GM19239 (cell line): ENCODE data around the gene PRCD.
"Not testable (repeated sequence)": the region's sequence is repeated elsewhere in the genome, so short reads cannot be mapped to it uniquely, and the experiment has no call there.

Source experiments
- DNase-seq: peaks from one replicate; pipeline ENCODE4 v3.0.0; 2011; ENCODE audit warnings: low spot score; ENCODE audit not compliant: insufficient read length
- FAIRE-seq: peaks from 2 replicates; lab custom pipeline; 2011; peaks lifted over from hg19 to GRCh38; lab: Jason Lieb, UNC

Gene PRCD

DNA sequence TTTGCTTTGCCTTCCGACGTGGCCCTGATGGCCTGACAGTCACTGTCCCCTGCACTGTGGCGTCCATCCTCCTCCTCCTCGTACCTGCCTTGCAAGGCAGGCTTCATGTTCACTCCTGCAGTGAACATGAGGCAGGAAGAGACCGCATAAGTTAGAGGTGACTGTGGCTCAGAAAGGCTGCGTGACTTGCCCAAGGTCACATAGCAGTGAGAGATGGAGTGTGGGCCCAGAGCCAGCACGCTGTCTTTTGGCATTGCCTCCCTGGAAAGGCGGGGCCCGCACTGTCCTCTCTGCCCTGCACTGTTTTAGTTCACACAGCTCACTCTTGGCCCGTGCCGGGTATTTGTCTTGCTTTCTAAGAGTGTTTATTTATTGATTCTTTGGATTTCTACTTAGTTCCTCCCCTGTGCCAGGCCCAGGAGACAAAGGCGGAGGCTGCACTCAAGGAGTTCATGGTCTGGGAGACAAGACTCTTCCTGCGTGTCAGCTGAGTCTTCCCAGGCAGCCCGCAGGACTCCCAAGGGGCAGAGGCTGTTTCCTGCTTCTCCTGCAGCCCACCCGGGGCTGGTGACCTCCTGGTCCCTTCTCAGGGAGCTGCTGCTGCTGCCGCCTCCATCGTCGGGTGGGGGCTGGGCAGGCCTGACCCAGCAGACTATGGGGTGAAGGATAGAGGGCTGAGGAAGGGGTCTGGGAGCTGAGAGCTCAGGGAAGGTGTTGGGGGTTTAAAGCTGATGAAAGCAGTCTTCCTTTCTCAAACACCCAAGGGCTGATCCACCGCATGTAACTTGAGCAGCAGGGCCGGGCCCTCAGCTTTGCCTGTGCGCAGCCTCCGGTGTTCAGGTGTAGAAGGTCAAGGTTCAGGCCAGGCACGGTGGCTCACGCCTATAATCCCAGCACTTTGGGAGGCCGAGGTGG is 15.0 kb upstream of the PRCD start:
- FAIRE-seq: no peak
- no peak for DNase-seq

DNA sequence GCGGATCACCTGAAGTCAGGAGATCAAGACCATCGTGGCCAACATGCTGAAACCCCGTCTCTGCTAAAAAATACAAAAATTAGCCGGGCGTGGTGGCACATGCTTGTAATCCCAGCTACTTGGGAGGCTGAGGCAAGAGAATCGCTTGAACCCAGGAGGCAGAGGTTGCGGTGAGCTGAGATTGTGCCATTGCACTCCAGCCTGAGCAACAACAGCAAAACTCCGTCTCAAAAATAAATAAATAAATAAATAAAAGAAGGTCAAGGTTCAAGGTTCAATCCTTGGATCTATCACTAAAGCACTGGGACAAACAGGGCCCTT is 14.4 kb upstream of the PRCD start:
- not testable (repeated sequence) for DNase-seq, FAIRE-seq

DNA sequence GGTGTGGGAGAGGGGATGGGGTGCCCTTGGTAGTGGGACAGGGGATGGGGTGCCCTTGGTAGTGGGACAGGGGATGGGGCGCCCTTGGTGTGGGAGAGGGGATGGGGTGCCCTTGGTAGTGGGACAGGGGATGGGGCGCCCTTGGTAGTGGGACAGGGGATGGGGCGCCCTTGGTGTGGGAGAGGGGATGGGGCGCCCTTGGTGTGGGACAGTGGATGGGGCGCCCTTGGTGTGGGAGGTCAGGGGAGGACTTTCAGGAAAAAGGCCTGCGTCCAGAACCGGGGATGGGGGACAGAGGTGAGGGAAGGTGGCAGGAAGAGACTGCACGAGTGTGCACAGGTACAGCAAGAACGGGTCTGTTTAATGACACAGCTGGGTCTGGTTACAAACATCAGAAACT is 12.8 kb upstream of the PRCD start:
- FAIRE-seq, DNase-seq: not testable (repeated sequence)

DNA sequence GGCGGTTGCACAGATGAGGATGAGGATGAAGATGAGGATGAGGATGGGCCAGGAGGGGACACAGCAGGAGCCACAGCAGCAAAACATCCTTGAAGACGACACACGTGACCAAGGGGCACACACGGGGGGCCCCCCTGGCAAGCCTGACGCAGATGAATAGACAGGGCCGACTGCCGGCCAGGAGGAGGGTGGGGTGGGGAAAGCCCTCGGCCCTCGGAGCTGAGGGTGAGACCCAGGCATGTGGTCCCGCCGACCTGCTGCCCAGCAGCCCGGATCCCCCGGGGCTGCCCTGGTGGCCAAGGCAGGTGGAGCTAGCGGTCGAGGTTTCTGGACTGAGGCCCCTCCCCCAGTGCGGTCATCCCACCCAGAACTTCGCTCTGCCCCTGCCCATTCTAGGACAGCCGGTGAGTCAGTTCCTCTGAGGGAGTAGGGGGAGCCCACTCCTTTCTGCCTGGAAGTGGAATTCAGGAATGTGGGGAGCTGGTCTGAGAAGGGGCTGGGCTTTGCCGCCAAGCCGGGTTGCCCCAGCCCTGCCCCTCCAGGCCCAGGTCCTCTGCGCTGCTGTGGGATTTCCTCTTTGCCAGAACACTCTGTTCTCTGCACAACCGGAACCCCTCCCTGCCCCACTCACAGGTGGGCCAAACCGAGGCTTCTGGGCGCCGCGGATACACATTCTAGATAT is 12.3 kb upstream of the PRCD start:
- FAIRE-seq: no peak
- DNase-seq: no peak

DNA sequence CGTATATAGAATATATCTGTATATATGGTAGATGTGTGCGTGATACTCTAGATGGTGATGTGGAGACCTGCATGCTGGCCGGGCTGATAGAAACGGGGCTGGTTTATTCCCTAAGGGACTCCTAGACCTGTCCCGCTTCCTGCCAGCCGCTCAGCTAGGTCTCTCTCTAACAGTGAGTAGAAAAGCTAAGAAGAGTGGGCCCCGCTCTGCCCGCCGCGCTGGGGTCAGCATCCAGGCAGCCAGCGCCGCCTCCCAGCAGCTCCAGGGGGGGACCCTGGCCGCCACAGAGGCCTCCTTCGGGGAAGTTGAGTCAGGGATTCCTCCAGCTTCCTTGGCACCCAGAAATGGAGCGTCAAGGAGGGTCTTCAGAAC is 11.7 kb upstream of the PRCD start:
- DNase-seq (no peak), FAIRE-seq (peak; percentile 47)

DNA sequence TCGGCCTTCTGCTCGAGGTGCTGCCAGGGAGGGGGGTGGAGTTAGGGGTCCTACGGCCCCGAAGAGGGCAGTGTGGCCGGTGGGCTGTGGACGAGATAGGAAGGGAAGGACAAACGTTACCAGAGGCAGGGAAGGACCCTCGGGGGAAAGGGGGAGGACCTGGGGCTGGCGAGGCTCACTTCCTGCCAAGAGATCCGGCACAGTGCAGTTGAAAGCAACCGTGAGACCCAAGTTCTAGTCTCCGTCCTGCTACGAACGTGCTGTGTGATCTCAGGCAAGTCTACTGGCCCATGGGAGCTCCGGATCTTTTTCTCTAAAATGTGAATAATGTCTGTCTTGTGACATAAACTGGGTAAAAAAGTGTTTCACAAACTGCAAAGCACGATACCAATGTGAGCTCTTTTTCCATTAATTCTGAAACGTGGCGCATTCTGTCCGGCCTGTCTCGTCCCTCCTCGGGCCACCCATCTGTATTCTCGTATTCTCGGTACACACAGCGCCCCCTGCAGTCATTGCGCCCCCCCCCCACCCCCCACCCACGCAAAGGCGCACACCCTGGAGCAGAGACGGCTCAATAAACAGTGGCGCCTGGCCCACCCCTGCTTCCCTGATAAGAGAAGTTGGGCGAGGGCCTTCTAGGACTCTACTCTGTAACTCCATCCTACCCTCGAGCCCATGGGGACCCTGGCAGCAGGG is 11.2 kb upstream of the PRCD start:
- DNase-seq (no peak), FAIRE-seq (no peak)

DNA sequence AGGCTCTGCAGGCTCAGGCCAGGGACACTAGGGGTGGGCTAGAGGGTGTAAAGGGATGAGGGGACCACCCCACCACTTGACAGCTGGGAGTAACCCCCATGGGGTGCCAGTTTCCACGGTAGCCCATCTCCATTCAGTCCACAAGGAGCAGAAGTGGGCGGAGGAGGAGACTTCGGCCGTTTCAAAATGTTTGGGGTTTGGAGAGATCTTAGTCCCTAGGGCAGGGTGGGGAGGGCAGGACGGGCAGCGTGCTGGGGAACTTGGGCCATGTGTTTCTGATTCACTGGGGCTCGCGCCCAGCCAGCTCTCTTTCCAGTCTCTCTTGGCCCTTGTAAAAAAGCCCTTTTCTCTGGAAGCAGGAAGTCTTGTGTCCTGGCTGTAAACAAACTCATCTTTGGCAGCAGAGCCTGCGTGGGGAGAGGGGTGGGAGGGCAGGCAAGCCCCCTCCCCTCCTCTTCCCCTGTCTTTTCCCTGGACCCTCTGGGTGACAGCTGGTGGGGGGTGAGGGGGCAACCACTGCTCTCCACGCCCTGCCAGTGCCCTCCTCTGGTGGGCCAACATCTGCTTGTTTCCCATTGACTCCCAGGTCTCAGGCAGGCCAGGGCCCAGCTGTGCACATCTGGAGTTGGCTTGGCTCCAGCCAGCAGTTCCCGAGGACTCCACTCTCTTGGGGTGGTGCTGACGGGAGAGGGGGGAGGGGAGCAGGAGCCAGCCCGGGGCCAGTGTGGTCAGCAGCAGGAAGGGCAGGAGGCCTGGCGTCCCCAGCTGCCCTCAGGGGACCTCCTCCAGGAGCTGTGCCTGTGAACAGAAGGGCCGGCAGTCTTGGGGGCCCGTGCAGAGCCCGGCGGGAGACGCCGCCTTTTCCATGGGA is 10.4 kb upstream of the PRCD start:
- DNase-seq: no peak
- FAIRE-seq: no peak

DNA sequence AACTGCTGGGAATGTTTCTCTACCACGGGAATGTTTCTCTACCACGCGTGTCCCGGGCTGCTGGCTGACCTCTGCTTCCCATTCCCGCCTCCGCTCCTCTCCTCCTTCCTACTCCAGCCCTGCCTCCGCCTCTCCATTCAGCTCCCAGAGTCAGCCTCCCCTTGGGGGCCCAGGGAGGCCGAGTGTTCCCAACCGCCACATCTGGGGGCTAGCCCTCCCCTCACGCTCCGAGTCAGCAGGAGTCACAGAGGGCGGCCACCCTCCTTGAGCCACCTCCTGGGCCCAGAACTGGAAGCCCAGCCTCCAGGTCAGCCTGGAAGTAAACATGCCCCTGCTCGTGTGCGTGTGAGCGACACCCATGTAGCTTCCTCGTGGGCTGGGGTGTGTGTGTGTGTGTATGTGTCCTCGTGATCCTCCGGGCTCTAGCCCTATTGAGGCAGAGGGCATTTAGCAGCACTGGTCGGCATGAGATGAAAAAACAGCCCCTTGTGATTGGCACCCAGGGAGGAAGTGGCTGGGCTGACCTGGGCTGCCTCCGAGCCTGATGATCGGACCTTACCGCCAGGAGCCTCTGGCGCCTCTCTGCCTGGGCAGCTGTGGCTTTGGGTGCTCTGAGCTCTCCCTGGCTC is 9.6 kb upstream of the PRCD start:
- FAIRE-seq (no peak), DNase-seq (no peak)

DNA sequence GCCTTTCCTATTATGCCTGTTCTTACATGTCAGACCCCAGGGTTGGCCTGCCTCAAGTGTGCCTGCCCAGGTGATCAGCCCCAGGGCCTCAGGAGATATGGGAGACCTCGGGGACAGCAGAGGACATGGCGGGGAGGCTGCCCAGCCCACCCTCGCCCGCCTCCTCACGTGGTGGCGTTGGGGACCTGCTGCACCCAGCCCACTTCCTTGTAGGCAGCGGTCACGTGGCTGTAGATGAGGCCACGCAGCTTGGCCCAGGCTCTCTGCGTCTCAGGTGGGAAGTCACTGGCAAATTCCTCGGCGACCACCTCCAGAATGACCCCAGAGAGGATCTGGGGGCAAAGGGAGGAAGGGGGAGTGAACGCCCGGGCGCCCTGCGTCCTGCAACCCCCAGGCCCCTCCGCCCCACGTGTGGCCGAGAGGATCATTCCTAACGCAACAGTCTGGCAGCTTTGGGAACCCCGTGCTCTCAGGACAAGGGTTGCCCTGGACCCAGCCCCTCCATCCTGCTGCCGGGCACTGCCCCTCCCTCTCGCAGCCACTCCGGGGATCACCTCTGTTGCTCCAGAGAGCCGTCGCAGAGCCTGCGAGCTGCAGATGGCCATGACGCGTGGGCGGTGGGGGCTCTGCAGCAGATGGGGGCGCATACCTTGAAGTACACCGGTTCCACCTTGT is 8.9 kb upstream of the PRCD start:
- FAIRE-seq: no peak

DNA sequence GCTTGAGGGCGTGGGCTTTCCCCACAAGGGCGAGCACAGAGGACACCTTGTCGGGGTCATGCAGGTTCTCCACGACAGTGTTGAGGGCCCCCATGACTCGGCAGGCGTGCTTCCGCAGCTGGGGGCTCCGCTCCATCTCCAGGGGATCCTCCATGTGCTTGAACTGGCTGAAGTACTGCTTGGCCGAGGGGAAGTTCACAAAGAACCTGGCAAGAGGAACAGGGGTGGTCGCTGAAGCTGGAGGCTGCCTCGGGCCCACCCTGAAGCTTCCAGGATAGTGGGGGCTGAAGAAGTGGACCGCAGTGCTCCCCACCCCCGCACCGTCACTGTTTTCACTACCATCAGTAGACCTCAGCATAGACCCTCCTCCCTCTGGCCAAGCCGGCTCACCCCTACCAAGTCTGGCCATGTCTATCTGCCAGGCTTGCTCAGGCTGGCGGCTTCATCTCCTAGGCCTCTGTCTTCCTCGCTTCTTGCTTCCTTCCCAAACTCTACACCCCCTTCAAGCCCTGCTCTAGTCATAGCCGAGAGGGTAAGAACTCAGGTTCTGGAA is 8.3 kb upstream of the PRCD start:
- FAIRE-seq (no peak), DNase-seq (no peak)

More for the DNA sequence above, 8.9 kb upstream of the PRCD start:
- DNase-seq: no peak

DNA sequence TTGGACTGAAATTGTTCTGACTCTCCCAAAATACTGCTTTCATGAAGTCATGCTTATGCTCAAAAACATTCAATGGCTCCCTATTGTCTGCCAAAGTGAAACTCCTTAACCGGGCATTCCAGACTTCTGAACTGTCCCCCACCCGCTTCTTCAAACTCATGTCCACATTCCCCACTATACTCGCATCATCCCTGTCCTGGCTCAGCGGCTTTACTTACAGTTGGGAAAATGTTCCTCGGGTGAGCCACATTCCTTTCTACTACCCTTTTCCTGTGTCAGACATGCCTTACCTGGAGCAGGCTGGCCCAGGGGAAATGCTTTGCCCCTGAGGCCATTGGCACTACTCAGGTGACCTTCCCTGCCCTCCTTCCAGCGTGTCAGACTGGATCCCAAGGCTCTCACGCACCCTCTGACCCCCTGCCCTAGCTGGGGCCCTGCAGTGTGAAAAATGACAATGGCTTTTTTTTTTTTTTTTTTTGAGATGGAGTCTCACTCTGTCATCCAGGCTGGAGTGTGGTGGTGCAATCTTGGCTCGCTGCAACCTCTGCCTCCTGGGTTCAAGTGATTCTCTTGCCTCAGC is 7.7 kb upstream of the PRCD start:
- FAIRE-seq (no peak), DNase-seq (no peak)

DNA sequence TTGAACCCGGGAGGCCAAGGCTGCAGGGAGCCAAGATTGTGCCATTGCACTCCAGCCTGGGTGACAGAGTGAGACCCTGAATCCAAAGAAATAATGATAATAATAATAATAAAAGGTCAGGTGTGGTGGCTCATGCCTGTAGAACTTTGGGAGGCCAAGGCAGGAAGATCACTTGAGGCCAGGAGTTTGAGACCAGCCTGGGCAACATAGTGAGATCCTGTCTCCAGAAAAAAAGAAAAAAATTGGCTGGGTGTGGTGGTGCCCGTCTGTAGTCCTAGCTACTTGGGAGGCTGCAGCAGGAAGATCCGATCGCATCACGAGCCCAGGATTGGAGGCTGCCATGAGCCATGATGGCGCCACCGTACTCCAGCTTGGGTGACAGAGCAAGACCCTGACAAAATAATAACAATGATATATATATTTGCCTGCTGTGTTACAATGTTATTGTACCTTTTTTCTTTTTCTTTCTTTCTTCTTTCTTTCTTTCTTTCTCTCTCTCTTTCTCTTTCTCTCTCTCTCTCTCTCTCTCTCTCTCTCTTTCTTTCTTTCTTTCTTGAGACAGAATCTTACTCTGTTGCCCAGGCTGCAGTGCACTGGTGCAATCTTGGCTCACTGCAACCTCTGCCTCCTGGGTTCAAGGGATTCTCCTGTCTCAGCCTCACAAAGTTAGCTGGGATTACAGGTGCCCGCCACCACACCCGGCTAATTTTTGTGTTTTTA is 6.0 kb upstream of the PRCD start:
- not testable (repeated sequence) for DNase-seq, FAIRE-seq

DNA sequence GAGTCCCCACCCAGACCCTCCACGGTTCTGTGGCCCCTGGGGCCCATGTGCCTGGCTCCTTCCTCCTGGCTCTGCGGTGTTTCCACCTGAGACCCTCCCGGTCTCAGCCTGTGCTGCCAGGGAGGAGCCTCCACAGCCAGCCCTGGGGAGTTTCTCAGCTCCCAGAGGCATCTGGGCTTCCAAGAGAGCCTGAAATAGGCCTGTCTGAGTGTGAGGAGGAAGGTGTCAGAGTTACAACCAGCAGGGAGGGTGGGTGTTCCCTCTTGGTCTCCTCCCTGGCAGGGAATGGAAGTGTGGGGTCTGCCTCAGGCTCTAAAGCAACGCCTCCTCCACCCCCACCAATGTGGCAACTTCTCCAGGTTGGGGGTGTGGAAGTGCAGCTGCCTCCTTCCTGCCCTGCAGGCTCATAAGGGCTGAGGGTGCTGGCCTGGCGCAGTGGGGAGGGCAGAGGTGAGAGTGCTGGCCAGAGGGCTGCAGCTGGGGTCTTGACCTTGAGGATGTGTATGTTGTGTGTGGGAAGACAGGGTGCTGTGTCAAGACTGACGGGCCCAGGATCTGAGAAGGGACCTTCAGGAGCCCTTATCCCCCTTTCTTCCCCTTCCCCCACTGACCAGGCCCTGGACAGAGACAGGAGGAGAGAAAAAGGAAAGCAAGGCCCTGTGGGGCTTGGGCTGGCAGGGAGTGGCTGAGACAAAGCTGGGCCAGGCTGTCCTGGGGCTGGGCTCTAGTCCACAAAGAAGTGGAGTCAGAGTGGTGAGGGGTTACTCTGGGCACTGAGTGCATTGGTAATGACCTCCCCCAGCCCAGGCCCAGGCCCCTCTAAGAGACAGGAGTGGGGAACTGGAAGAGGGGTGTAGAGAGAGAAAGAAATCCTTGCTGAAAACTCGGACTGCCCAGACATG is 4.8 kb upstream of the PRCD start:
- no peak for FAIRE-seq
- DNase-seq: no peak

DNA sequence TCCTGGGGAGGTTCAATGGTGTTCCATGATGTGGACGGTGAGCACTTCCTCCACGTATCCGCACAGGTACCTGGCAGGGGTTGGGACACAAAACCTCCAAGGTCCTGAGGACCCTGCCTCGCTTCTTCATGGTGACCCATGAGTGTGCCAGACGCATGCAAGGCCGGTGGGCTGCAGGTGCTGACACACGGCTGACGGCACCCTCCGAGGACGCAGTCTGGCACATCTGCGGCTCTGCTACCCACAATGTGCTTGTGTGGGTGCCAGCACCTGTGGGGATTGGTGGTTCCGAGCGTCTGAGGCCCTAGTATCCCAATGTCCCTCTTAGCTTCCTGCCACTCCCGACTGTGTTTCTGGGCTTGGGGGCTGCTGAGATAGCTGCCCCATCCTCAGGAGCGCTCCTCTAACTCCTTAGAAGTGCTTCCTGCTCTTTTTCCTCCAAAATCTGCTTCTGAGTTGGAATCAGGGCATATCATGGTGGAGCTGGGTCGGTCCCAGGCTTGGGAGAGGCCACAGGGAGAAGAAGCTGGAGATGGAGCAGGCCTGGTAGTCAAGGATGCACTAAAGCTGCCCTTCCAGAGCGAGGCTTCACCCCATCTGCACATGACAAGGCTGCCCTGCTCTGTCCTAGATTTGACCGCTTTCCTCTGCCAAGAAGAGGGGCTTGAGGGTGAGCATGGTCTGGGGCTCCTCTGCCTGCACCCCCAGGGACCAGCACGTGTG is 3.9 kb upstream of the PRCD start:
- FAIRE-seq: no peak
- DNase-seq: no peak

DNA sequence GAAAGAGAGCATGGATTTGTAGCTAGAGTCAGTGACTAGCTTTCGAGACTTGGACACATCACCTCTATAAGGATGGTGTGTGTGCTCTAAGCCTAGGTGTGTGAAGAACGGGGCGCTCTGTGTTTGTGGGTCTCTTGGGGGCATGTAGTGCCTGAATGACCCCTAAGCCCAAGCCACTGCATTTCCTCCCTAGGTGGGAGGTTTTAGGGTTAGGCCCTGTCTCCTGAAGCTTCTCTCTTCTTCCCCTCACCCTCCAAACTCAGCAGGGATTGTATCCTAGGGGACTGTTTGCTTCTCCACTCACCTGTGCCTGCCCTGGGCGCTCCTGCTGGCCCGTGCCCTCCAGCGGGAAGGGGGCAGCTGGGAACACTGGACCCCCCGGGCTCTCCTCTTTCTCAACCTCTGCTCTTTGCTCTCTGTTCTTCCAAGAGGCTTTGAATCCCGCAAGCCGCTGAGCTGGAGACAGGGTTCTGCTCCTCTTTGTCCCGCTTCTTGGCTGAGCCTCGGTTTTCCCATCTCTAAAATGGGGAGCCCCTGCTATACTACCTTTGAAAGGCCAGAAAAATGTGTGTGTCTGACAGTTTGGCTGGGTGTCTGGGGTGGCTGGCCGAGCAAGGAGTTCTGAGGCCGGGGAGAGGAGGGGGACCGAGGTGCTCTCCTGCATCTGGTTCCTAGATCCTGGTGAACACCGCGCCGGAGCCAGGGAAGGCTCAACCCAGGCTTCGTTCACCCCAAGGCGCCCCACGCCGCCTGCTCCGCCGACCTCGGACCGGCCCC is 3.1 kb upstream of the PRCD start:
- no peak for FAIRE-seq

DNA sequence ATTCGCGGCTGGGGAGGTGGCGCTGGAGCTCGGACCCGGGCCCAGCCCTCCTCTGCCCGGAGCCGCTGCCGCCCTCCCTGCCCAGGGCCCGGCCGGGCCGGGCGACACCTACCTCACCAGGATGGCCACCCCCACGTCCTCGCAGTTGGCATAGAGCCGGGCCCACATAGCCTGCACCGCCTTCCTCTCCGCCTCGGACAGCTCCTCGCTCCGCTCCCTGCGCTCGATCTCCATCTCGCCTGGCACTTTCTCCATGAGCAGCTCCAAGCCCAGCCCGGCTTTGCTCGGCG is 2.6 kb upstream of the PRCD start:
- no peak for DNase-seq
- no peak for FAIRE-seq

More for the DNA sequence above, 3.1 kb upstream of the PRCD start:
- no peak for DNase-seq
